ENCODE results near the gene STK17A.

Gene STK17A

GRCh38 chr7:43582503-43583423 lies at the start of gene STK17A:
Gene STK17A (plus strand): TSS chr7:43583108. CDS start chr7:43583244, 136 bp downstream.
- DNase-seq, result peak; percentile 95 to 97

DNA sequence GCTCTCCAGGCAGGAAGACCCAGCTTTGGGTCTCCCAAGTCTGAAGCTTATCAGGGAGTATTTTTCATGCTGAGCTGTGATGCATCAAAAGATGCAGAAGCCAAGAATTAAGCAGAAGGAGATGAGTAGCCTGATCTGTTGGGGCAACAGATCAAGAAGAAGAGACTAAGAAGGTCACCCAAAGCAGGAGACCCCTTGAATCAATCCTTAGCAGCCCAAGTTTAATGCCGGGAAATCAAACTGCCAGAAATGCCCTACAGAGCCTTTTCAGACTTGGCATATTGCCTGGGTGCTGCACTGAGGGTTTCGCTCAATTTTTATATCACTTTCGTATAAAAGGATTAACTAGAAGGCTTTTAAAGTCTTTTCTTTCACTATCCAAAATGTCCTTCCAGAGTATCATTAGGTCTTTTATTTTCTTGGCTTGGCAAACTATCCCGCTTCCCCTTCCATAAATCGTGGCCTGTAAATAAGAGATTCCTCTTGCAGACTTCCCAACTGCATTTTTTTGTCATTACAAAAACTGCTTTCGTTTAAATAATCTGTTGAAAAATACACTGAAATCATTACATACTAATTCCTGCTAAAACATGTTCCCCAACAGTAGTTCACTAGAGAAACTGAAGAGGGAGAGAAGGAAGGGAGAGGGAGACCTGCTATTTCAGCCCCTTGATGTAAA lies 49.0 kb upstream of the STK17A start:
- no peak for DNase-seq

- no peak for DNase-seq
Measured at GRCh38 chr7:43535031-43535451, 47.9 kb upstream of the STK17A start.

- DNase-seq, result no peak
Measured at GRCh38 chr7:43535810-43536585, 46.9 kb upstream of the STK17A start.

DNA sequence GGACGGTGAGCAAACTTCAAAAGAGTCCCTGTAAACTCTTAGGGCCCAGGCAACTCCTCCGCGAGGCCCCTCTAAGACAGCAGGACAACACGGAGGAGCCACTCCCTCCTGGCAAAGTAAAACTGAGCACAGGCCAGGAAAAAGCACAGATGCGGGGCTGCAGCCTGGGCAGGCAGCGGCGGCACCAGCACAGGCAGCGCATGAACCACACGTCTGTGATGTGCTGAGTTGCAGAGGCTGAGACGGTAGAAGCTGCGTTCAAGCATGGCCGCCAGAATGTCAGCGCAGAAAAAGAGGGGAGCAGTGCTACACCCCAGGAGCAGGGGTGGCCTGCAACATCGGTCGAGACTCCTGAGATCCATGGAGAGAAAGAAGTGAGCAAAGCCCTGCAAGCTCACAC lies 46.1 kb upstream of the STK17A start:
- no peak for DNase-seq

DNA sequence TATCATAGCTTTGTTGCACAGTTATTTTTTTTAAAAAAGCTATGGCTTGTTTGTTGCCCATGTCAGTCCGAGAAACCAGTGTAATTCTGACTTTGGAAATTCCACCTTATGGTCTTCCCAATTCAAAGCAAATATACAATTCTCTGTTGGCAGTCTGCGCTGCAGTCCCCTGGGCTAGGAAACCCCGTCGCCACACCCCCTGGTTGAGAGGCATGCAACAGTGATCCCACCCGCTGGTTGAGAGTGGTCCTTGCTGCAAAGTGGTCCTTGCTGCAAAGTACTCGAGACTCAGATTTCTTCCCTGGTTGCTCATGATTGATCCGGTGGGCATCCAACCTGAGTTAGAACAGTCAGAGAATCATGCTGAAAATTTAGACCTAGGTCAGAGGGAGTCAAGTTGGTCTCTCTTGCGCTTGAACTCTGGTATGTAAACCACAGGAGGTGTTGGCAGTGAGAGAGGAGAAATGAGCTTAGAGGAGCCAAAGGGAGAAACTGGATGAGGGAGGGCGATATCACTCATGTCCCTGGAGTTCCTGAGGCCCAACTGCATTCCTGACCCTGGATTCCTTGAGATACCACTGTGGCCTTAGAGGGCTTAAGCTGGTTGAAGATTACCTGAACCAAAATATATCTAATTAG lies 45.0 kb upstream of the STK17A start:
- DNase-seq, result no peak

DNA sequence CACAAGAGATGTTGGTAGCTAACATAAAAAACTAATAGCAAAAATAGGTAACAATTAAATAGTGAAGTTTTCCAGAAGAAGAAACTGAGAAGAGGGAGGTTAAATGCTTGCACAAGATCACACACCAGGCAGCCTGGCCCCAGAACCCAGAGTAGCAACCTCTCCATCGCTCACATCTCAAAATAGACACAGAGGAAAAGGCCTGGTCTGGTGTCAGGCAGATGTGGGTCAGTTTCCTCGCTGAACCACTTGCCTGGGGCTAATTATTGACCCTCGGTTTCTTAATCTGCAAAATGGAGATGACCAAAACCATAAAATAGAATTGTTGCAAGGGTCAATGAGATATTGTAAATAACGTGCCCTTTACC lies 44.5 kb upstream of the STK17A start:
- DNase-seq, result no peak

GRCh38 chr7:43540471-43540870 lies 42.4 kb upstream of the STK17A start:
- no peak for DNase-seq

DNA sequence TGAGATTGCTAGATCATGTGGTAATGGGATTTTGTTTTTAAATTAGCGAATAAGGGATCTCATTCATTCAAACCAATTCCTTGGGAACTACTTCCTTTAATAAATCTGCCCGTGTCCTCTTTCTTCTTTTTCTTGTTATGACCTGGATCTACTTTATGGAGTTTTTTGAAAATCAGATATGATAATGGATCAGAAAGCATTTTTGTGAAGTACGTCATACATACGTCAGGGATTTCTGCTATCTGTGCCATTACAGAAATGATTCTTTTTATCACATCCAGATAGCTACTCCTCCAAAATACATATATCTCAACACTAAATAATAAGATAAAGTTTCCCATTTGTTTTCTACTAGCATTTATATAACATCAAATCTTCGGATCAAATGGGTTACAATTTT lies 40.2 kb upstream of the STK17A start:
- DNase-seq, result no peak

DNA sequence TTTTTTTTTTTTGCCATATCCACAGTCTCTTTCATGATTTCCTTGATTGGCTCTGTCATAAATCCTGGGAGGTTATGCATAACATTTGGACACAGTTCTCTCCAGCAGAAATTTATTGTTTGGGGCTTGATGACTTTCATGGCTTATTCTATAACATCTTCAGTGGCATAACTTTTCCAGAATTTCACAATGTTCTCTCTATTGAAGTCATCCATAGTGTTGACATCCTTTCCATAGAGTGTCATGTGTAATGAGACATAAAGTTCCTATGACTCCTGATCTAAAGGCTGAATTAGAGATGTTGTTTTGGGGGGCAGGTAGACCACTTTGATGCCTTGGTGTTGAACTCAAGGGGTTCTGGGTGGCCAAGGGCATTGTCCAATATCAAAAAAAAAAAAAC lies 36.7 kb upstream of the STK17A start:
- DNase-seq, result no peak

- no peak for DNase-seq
Measured at GRCh38 chr7:43550427-43550826, 32.5 kb upstream of the STK17A start.

DNA sequence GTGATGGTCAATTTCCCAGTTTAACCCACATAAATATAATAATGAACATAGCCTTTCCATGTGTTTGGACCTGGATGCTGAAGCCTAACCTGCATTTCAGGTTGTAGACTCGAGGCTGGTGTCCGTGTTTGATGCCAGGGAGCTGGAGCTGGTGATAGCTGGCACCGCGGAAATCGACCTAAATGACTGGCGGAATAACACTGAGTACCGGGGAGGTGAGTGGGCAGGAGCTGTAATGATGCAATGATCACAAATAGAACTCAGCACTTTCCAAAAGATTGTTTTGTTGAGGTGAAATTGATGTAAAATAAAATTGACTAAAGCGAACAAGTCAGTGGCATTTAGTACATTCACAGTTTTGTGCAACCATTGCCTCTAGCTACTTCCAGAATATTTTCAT lies 30.8 kb upstream of the STK17A start:
- no peak for DNase-seq

GRCh38 chr7:43553999-43554398 lies 28.9 kb upstream of the STK17A start:
- DNase-seq, result peak in 1 of 2 donors; percentile 1

DNA sequence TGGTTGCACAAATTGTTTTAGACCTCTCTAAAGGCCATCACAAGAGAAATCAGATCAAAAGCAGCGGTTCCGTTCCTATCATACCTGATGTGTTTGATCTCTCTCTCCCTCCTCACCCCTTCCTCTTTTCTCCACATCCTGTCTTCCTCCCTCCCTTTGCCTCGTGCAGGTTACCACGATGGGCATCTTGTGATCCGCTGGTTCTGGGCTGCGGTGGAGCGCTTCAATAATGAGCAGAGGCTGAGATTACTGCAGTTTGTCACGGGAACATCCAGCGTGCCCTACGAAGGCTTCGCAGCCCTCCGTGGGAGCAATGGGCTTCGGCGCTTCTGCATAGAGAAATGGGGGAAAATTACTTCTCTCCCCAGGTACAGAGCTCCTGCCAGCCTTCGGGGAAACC lies 28.5 kb upstream of the STK17A start:
- DNase-seq, result peak in 1 of 2 donors; percentile 7

GRCh38 chr7:43557831-43558495 lies 24.9 kb upstream of the STK17A start:
- no peak for DNase-seq

GRCh38 chr7:43559171-43559945 lies 23.6 kb upstream of the STK17A start:
- no peak for DNase-seq

- no peak for DNase-seq
Measured at GRCh38 chr7:43559946-43560335, 23.0 kb upstream of the STK17A start.

DNA sequence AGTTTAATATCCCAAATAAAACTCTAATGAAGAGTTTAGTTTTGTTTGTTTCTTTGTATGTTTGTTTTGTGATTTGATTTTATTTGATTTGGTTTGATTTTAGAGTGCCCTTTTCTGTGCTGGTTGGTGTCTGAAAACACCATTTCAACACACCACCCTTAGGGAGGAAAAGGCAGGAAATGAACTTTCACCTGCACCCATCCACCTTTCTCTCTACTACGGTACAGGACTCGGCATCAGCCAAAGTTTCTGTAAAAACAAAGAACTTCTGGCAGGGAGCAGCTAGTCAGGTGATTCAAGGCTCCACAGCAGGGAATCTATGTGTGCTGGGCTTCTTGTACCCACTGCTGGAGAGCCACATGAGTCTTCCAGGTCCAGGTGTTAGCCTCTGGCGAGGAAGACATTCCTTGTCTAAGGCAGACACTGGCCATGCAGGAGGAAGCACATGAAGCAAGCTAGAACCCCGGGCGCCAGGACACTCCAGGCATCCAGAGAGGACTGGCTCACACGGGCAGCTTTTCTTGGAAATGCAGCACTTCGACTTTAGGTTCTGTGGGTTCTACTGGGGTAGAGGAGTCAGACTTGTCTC lies 22.1 kb upstream of the STK17A start:
- no peak for DNase-seq

DNA sequence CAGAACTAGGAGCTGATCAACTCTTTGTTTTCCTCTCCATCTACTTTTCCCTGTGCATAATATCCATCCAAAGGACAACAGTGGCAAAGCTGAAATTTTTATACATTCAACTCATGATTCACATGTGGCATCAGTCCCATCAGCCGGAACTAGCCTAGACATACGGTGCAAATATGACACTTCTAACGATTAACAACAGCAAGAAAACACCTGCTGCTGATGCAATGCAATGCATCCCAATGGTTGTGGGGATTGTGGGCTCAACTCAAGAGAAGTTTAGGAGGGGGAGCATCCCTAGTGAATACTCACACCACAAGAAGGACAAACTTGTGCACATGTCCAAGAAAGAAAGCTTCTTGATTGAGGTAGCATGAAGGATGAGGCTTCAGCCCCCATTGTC lies 20.5 kb upstream of the STK17A start:
- no peak for DNase-seq

DNA sequence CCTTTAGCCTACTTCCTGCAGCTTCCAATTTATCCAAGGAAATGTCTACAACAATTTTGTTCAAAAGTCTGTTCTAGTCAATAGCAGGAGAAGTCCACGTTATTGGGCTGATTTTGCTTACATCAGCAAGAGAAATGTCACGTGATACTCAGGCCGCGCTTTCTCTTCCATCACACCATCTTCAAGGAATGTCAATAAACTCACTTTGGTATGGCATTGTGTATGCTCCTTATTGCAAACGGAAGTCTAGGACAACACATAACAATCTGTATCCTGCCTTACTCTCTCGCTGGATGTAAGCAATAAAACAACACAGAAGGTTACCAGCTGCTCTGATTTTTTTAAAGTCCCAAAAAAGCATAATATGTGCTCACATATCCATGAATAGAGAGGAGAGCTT lies 17.1 kb upstream of the STK17A start:
- no peak for DNase-seq

DNA sequence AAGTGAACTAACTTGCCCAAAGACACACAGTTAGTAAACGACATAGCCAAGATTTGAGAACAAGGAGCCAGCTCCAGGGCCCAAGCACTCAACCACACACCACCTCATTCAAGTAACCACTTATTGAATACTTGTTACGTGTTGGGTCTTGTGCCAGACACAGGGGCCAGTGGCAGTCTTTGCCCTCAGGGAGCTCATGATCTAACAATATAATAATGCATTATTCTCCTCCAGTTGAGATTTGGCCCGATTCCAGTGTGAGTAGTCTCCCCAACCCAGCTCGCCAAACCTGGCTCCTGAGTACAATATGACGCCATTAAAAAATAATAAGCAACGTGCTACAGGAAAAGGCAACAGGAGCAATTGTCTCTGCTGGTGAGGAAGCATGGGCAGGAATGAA lies 14.4 kb upstream of the STK17A start:
- DNase-seq, result no peak
